Transverse colon (tissue), 4 donors: Measurements from ENCODE around the gene MNS1.

Source experiments
- CTCF ChIP-seq, 5 experiments: fragments of 200-600 bp in 3 of 5; fragments of 450-650 bp in 2 of 5; sonication (generic) in 3 of 5; IDR thresholded peaks; 1 replicate in 2 of 5; 2 replicates in 3 of 5; pipeline ENCODE4 v1.5.1; 2016 to 2017; ENCODE audit warnings: antibody characterized with exemption in 5 of 5, inconsistent platforms in 3 of 5, mild to moderate bottlenecking in 2 of 5, moderate library complexity in 1 of 5
- EP300 ChIP-seq: sonication (generic); formaldehyde crosslinking; IDR thresholded peaks from one replicate; pipeline ENCODE4 v1.6.1; 2017; ENCODE audit warnings: antibody characterized with exemption, low read depth
- POLR2A ChIP-seq: fragments of 450-650 bp; IDR thresholded peaks from one replicate; pipeline ENCODE4 v1.6.1; 2016; ENCODE audit warnings: antibody characterized with exemption, mild to moderate bottlenecking, moderate library complexity
- POLR2AphosphoS5 ChIP-seq, 3 donors: sonication (generic); formaldehyde crosslinking; IDR thresholded peaks; one replicate each; pipeline ENCODE4 v1.6.1; 2016; ENCODE audit warnings: antibody characterized with exemption in 3 of 3

- no peak for TF ChIP-seq CTCF (IDR thresholded peaks at IDR 0.05)
- no peak for TF ChIP-seq POLR2A
- no peak for TF ChIP-seq POLR2AphosphoS5 (IDR thresholded peaks at IDR 0.05)
- no peak for TF ChIP-seq EP300
Observed at GRCh38 chr15:56385908-56386307, 79.0 kb downstream of the MNS1 start.
